GM23338 (cell line): Measurements from ENCODE around the gene ENDOU. TPM values are rescaled to one million over a fixed set of nuclear protein-coding genes. Genes with fewer than 3 reads are reported as not detected.

ENCODE experiments used
- ATAC-seq: fragments of 200-7000 bp; cut with Tn5 transposase; 3 replicates; pipeline ENCODE4 v1.9.1; 2020
- DNase-seq: peaks from one replicate; pipeline ENCODE4 v3.0.0-alpha.2; 2015; ENCODE audit warnings: low spot score
- H2AFZ ChIP-seq: fragments of 200-600 bp; sonication (generic); 2 replicates; pipeline ENCODE4 v1.8.0; 2016; ENCODE audit warnings: antibody characterized with exemption, mild to moderate bottlenecking, moderate library complexity
- H3F3A ChIP-seq: fragments of 200-600 bp; sonication (generic); replicated peaks from 2 replicates; pipeline ENCODE4 v1.8.0; 2017; ENCODE audit warnings: antibody characterized with exemption, mixed run types, low read depth
- H3K27ac ChIP-seq: fragments of 200-600 bp; sonication (generic); 2 replicates; pipeline ENCODE4 v1.6.1; 2016; ENCODE audit warnings: low read depth
- H3K27me3 ChIP-seq: fragments of 200-600 bp; sonication (generic); 2 replicates; pipeline ENCODE4 v1.8.0; 2016; ENCODE audit warnings: mild to moderate bottlenecking, mixed run types, moderate library complexity; ENCODE audit not compliant: insufficient read depth
- H3K36me3 ChIP-seq: fragments of 200-600 bp; sonication (generic); 2 replicates; pipeline ENCODE4 v1.8.0; 2016; ENCODE audit warnings: mild to moderate bottlenecking; ENCODE audit not compliant: insufficient read depth
- H3K4me1 ChIP-seq: fragments of 200-600 bp; sonication (generic); 2 replicates; pipeline ENCODE4 v1.8.0; 2016; ENCODE audit warnings: mild to moderate bottlenecking, moderate library complexity; ENCODE audit not compliant: insufficient read depth
- H3K4me2 ChIP-seq: fragments of 200-600 bp; sonication (generic); 2 replicates; pipeline ENCODE4 v1.7.1; 2017; ENCODE audit warnings: mixed run types
- H3K4me3 ChIP-seq: fragments of 200-600 bp; sonication (generic); 2 replicates; pipeline ENCODE4 v1.6.1; 2016; ENCODE audit warnings: mixed run types
- H3K79me2 ChIP-seq: fragments of 200-600 bp; sonication (generic); replicated peaks from 2 replicates; pipeline ENCODE4 v1.8.0; 2017; ENCODE audit warnings: mild to moderate bottlenecking; ENCODE audit not compliant: insufficient read depth
- H3K9me2 ChIP-seq: fragments of 200-600 bp; sonication (generic); 2 replicates; pipeline ENCODE4 v1.8.0; 2017; ENCODE audit not compliant: insufficient read depth
- H4K20me1 ChIP-seq: fragments of 200-600 bp; sonication (generic); replicated peaks from 2 replicates; pipeline ENCODE4 v1.8.0; 2017; ENCODE audit warnings: mild to moderate bottlenecking; ENCODE audit not compliant: insufficient read depth
- H3K27ac Mint-ChIP-seq: 2 replicates; pipeline ENCODE4 v1.8.0; 2020; ENCODE audit warnings: inconsistent platforms, mild to moderate bottlenecking, moderate library complexity, mixed read lengths
- H3K27me3 Mint-ChIP-seq: 3 replicates; pipeline ENCODE4 v1.8.0; 2022; ENCODE audit warnings: low read depth, mild to moderate bottlenecking, moderate library complexity, mixed read lengths, inconsistent platforms; ENCODE audit not compliant: insufficient read depth, poor library complexity
- H3K36me3 Mint-ChIP-seq: 3 replicates; pipeline ENCODE4 v1.8.0; 2021; ENCODE audit warnings: low read depth, mild to moderate bottlenecking, inconsistent platforms, moderate library complexity, mixed read lengths
- H3K4me1 Mint-ChIP-seq: 3 replicates; pipeline ENCODE4 v1.8.0; 2020; ENCODE audit warnings: mild to moderate bottlenecking, inconsistent platforms, mixed read lengths
- H3K4me3 Mint-ChIP-seq: 3 replicates; pipeline ENCODE4 v1.8.0; 2021; ENCODE audit warnings: moderate library complexity, mild to moderate bottlenecking, inconsistent platforms, mixed read lengths
- H3K9me3 Mint-ChIP-seq: 3 replicates; pipeline ENCODE4 v1.8.0; 2020; ENCODE audit warnings: moderate library complexity, mild to moderate bottlenecking, inconsistent platforms, mixed read lengths
- CREB1 ChIP-seq: fragments of 250-450 bp; sonication (Bioruptor Pico); IDR thresholded peaks from 2 replicates; pipeline ENCODE4 v1.5.0; 2020; ENCODE audit warnings: low read depth, mild to moderate bottlenecking, moderate library complexity
- CTCF ChIP-seq, 2 experiments: fragments of 200-600 bp in 1 of 2; sonication (generic) in 1 of 2; conservative IDR thresholded peaks; 2 replicates each; pipeline versions ENCODE4 v1.5.1 to v1.6.1; 2016 to 2017; ENCODE audit warnings: antibody characterized with exemption in 2 of 2, low read depth in 2 of 2, mild to moderate bottlenecking in 2 of 2, moderate library complexity in 1 of 2
- EZH2 ChIP-seq: fragments of 200-600 bp; sonication (generic); IDR thresholded peaks from one replicate; pipeline ENCODE4 v1.8.0; 2017; ENCODE audit warnings: antibody characterized with exemption, mild to moderate bottlenecking, low read depth; ENCODE audit not compliant: unreplicated experiment
- EZH2phosphoT487 ChIP-seq: fragments of 200-600 bp; sonication (generic); IDR thresholded peaks from one replicate; pipeline ENCODE4 v1.8.1; 2018; ENCODE audit warnings: antibody characterized with exemption; ENCODE audit not compliant: unreplicated experiment
- NANOG ChIP-seq: IDR thresholded peaks from 2 replicates; pipeline ENCODE4 v1.6.1; 2016; ENCODE audit warnings: antibody characterized with exemption, borderline replicate concordance
- POLR2AphosphoS5 ChIP-seq: IDR thresholded peaks from 2 replicates; pipeline ENCODE4 v1.6.1; 2016; ENCODE audit warnings: antibody characterized with exemption, low read depth
- ZNF331 ChIP-seq: fragments of 250-450 bp; sonication (Bioruptor Pico); IDR thresholded peaks from 2 replicates; pipeline ENCODE4 v1.5.0; 2020; ENCODE audit warnings: low read depth, mild to moderate bottlenecking, moderate library complexity
- ZNF462 ChIP-seq: fragments of 250-450 bp; sonication (Bioruptor Pico); IDR thresholded peaks from 2 replicates; pipeline ENCODE4 v1.5.0; 2020; ENCODE audit warnings: mild to moderate bottlenecking, moderate library complexity
- polyA plus RNA-seq: library from polyadenylated mRNA; unstranded; fragments of >200 nt; fragmentation: Nextera tagmentation; extraction: Ambion mirVana; gene quantifications from 2 replicates; pipeline ENCODE4 v1.2.1, GENCODE V29; 2016
- total RNA-seq: library from RNA; depleted of rRNA; stranded (reverse); fragments of >200 nt; shearing (Covaris generic); gene quantifications from 2 replicates; pipeline ENCODE4 v1.2.3, GENCODE V29; 2014

The ENDOU gene
- total and polyA plus RNA-seq, 2 experiments from 2014 or later: not detected

DNA sequence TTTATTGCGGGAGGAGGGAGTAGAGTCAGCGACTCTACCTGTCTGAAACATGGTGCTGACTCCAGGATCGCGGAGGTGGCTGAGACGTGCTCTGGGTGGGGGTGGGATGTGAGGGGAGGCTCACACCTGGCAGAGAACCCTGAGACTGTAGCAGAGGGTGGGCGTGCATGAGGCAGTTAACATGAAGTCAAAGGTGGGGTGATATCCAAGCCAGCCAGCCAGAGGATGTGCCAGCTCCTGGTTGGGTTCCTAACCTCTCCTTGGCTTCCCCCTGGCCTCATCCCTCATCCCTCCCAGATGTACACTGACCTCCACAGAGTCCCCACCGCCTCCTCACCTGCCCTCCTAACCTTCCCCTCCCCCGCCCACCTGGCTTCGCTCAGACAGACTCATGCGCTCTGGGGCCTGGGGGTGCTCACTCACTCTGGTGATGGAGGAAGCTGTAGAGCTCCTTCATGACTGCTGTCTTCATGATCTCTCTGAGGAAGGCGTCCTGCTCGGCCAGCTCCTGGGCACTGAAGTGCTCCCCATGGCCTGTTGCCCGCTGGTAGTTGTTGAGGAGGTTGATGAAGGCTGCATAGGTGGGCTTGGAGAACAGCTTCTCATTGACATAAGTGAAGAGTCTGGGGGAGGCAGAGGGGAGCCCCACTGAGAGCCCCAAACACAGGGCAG lies 9.3 kb downstream of the ENDOU start (continued):
- TF ChIP-seq CTCF (conservative IDR thresholded peaks at IDR 0.05; ENCODE audit: low read depth in 2 of 2): no peak

DNA sequence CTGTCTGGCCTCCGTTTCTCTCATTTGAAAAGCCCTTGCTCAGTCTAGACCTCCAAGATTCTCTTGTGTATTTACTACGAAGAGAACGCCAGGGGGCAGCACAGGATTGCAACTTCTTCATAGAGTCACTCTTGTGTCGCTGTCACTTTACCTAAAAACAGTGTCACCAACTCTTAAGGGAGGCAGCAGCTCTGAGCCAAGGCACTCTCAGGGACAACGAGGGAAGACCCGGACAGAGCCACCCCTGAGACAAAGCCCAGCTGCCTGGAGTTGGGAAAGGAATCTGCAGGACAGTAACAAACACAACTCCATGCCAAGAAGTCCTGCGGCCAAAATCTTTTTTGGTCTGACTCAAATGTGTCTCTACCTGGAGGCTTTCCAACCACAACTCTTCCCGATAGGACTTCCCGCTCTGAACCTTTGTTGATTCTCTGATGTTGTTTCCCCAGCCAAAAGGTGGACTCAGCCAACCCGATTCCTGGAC lies 9.9 kb downstream of the ENDOU start:
- TF ChIP-seq CREB1: no peak
- peak; percentile 92 to 94 for TF ChIP-seq CTCF (conservative IDR thresholded peaks at IDR 0.05; ENCODE audit: low read depth in 2 of 2)
- no peak for TF ChIP-seq EZH2
- TF ChIP-seq EZH2phosphoT487: no peak
- Histone ChIP-seq H3F3A (0 out of 2 replicates have a peak, but pooled peaks cover 3% of the 10 kb centered on the region), H4K20me1 (no peaks in the 10 kb centered on the region; the same call in 1 of the 2 replicates), H3K9me2 (no peaks in the 10 kb centered on the region), H3K27me3 (no peaks in the 10 kb centered on the region; the same call in 1 of the 2 replicates), H3K27ac (no peak overlapping the region; the same call in 1 of the 2 replicates), H3K4me1 (peaks cover 10% of the 10 kb centered on the region), H3K36me3 (no peaks in the 10 kb centered on the region), H2AFZ (no peak overlapping the region), H3K4me3 (no peak overlapping the region), H3K79me2 (no peaks in the 10 kb centered on the region), H3K4me2 (no peak overlapping the region)
- DNase-seq: peak; percentile 94
- Mint-ChIP-seq H3K27ac (no peak overlapping the region), H3K36me3 (no peaks in the 10 kb centered on the region), H3K4me1 (peaks cover 26% of the 10 kb centered on the region), H3K4me3 (no peak overlapping the region), H3K27me3 (peaks cover 18% of the 10 kb centered on the region), H3K9me3 (no peaks in the 10 kb centered on the region)
- ATAC-seq: peak; percentile 50

GRCh38 chr12:47714826-47715386 lies 10.4 kb downstream of the ENDOU start:
- Mint-ChIP-seq H3K9me3 (no peaks in the 10 kb centered on the region), H3K27me3 (peaks cover 18% of the 10 kb centered on the region), H3K27ac (no peak overlapping the region), H3K36me3 (no peaks in the 10 kb centered on the region), H3K4me1 (peaks cover 26% of the 10 kb centered on the region), H3K4me3 (no peak overlapping the region)
- no peak overlapping the region for H3K4me2 ChIP-seq
- ATAC-seq: no peak
- H3K4me3 ChIP-seq: no peak overlapping the region
- no peak overlapping the region for H3K27ac ChIP-seq
- no peaks in the 10 kb centered on the region for H3K9me2 ChIP-seq
- H4K20me1 ChIP-seq: no peaks in the 10 kb centered on the region; the same call in 1 of the 2 replicates
- no peaks in the 10 kb centered on the region for H3K36me3 ChIP-seq
- peaks cover 10% of the 10 kb centered on the region for H3K4me1 ChIP-seq
- no peak for DNase-seq
- H3F3A ChIP-seq: 0 out of 2 replicates have a peak, but pooled peaks cover 3% of the 10 kb centered on the region
- H3K79me2 ChIP-seq: no peaks in the 10 kb centered on the region
- no peaks in the 10 kb centered on the region; the same call in 1 of the 2 replicates for H3K27me3 ChIP-seq
- no peak overlapping the region for H2AFZ ChIP-seq
- no peak for TF ChIP-seq NANOG
- TF ChIP-seq ZNF462 (CRISPR knock-in tag): no peak
- TF ChIP-seq EZH2: no peak
- TF ChIP-seq POLR2AphosphoS5: no peak
- no peak for TF ChIP-seq ZNF331 (CRISPR knock-in tag)
